K562 (cell line): ENCODE data around the gene POTEE. TPM values are rescaled to one million over a fixed set of nuclear protein-coding genes. Genes with fewer than 3 reads are reported as not detected.
"Not testable (repeated sequence)": the region's sequence is repeated elsewhere in the genome, so short reads cannot be mapped to it uniquely, and the experiment has no call there.

Experiments
- ATAC-seq: fragments of 200-7000 bp; cut with Tn5 transposase; 3 replicates; pipeline ENCODE4 v1.9.1; 2020; ENCODE audit warnings: moderate library complexity
- Bru-seq: library from RNA; stranded (reverse); fragments of 400-500 nt; gene quantifications from one replicate; lab custom pipeline; 2021; lab: Mats Ljungman, UMichigan
- BruChase-seq, 2 experiments: library from RNA; stranded (reverse); fragments of 400-500 nt; gene quantifications; one replicate each; lab custom pipeline; 2021; lab: Mats Ljungman, UMichigan
- BruUV-seq: library from RNA; stranded (reverse); fragments of 400-500 nt; replicated peaks from 2 replicates; lab custom pipeline; 2021; lab: Mats Ljungman, UMichigan
- CTCF ChIA-PET: fragments of 300-600 bp; formaldehyde crosslinking; extraction: SDS; loops from one replicate; lab custom pipeline; 2021; ENCODE audit warnings: low intra/inter-chr PET ratio; lab: Yijun Ruan, JAX
- POLR2A ChIA-PET: fragments of 300-600, 350-650 bp; sonication (Branson Sonifier 250); formaldehyde crosslinking; extraction: SDS; loops from one replicate; lab custom pipeline; 2021; ENCODE audit warnings: antibody characterized with exemption, inconsistent platforms; lab: Yijun Ruan, JAX
- DNase-seq, 4 experiments: peaks; one replicate each; pipeline versions ENCODE4 v3.0.0 to v3.0.0-alpha.2; 2011 to 2018; ENCODE audit warnings: low spot score in 3 of 4, mixed read lengths in 3 of 4; ENCODE audit errors: extremely low read depth in 1 of 4
- FAIRE-seq: peaks from 2 replicates; lab custom pipeline; 2011; peaks lifted over from hg19 to GRCh38; lab: Jason Lieb, UNC
- H2AFZ ChIP-seq: 2 replicates; pipeline ENCODE4 v1.6.0; 2011; ENCODE audit warnings: low read depth, low read length, control low read depth, inconsistent platforms
- H3K27ac ChIP-seq: fragments of 200-600 bp; 3 replicates; pipeline ENCODE4 v1.8.0; 2011; ENCODE audit warnings: low read depth, mild to moderate bottlenecking, control low read depth, inconsistent platforms, low read length, moderate library complexity, mixed read lengths; ENCODE audit errors: extremely low read depth
- H3K27me3 ChIP-seq, 2 experiments: fragments of 300-600 bp in 1 of 2; 2 replicates in 1 of 2; 3 replicates in 1 of 2; pipeline versions ENCODE4 v1.6.0 to v1.8.0; 2011; ENCODE audit warnings: inconsistent platforms in 2 of 2, low read length in 2 of 2, mild to moderate bottlenecking in 1 of 2, mixed read lengths in 1 of 2, moderate library complexity in 1 of 2; ENCODE audit not compliant: control insufficient read depth in 2 of 2, insufficient read depth in 2 of 2
- H3K36me3 ChIP-seq: fragments of 300-600 bp; 3 replicates; pipeline ENCODE4 v1.8.0; 2011; ENCODE audit warnings: mild to moderate bottlenecking, low read length, inconsistent platforms; ENCODE audit not compliant: control insufficient read depth, insufficient read depth
- H3K4me1 ChIP-seq, 2 experiments: fragments of 200-600 bp in 1 of 2; replicated peaks in 1 of 2; 2 replicates in 1 of 2; 3 replicates in 1 of 2; pipeline versions ENCODE4 v1.5.1 to v1.8.0; 2011; ENCODE audit warnings: inconsistent platforms in 2 of 2, low read length in 2 of 2, mild to moderate bottlenecking in 1 of 2, mixed read lengths in 1 of 2, moderate library complexity in 1 of 2; ENCODE audit not compliant: control insufficient read depth in 2 of 2, insufficient read depth in 2 of 2
- H3K4me2 ChIP-seq: 2 replicates; pipeline ENCODE4 v1.6.1; 2011; ENCODE audit warnings: low read length, control low read depth, inconsistent platforms, mixed read lengths; ENCODE audit not compliant: insufficient read depth
- H3K4me3 ChIP-seq: fragments of 200-600 bp; sonication (generic), shearing (Covaris generic); 2 replicates; pipeline ENCODE4 v1.5.1; 2016; ENCODE audit warnings: control low read depth, inconsistent platforms
- H3K79me2 ChIP-seq: fragments of 200-600 bp; 3 replicates; pipeline ENCODE4 v1.8.0; 2011; ENCODE audit warnings: low read length, inconsistent platforms; ENCODE audit not compliant: control insufficient read depth, insufficient read depth
- H3K9ac ChIP-seq, 2 experiments: 2 replicates each; pipeline versions ENCODE4 v1.6.0 to v1.6.1; 2011; ENCODE audit warnings: low read depth in 2 of 2, low read length in 2 of 2, control low read depth in 1 of 2, inconsistent platforms in 1 of 2, mild to moderate bottlenecking in 1 of 2, mixed read lengths in 1 of 2; ENCODE audit not compliant: insufficient read depth in 1 of 2
- H3K9me1 ChIP-seq: one replicate; pipeline ENCODE4 v1.6.0; 2011; ENCODE audit warnings: inconsistent platforms, mild to moderate bottlenecking, low read length, moderate library complexity; ENCODE audit not compliant: control insufficient read depth, insufficient read depth
- H3K9me3 ChIP-seq: replicated peaks from 2 replicates; pipeline ENCODE4 v1.5.1; 2011; ENCODE audit warnings: low read depth, low read length, inconsistent platforms; ENCODE audit not compliant: control insufficient read depth, insufficient read depth
- H4K20me1 ChIP-seq: replicated peaks from 2 replicates; pipeline ENCODE4 v1.6.1; 2011; ENCODE audit warnings: low read length, inconsistent platforms, mixed read lengths; ENCODE audit not compliant: control insufficient read depth, insufficient read depth
- ASH1L ChIP-seq: fragments of 450-650 bp; IDR thresholded peaks from 2 replicates; pipeline ENCODE4 v1.6.1; 2018; ENCODE audit warnings: borderline replicate concordance, mild to moderate bottlenecking, low read depth; ENCODE audit not compliant: partially characterized antibody
- FOS ChIP-seq: IDR thresholded peaks from 3 replicates; pipeline ENCODE4 v1.6.1; 2011; ENCODE audit not compliant: insufficient read length; ENCODE audit errors: extremely low read depth
- HNRNPLL ChIP-seq: fragments of 200-400 bp; formaldehyde crosslinking; IDR thresholded peaks from 2 replicates; pipeline ENCODE4 v1.6.1; 2017; ENCODE audit warnings: low read length, low read depth, mild to moderate bottlenecking; ENCODE audit not compliant: poor library complexity, severe bottlenecking
- NCOA1 ChIP-seq: fragments of 450-650 bp; IDR thresholded peaks from 2 replicates; pipeline ENCODE4 v1.6.1; 2016; ENCODE audit warnings: low read depth
- NFRKB ChIP-seq: fragments of 450-650 bp; IDR thresholded peaks from 2 replicates; pipeline ENCODE4 v1.6.1; 2016; ENCODE audit warnings: low read depth
- POLR2G ChIP-seq: fragments of 200-400 bp; formaldehyde crosslinking; IDR thresholded peaks from 2 replicates; pipeline ENCODE4 v1.6.1; 2017; ENCODE audit warnings: low read depth, mild to moderate bottlenecking, antibody characterized with exemption, low read length, moderate library complexity
- SMAD3 ChIP-seq: fragments of 450-650 bp; formaldehyde crosslinking; conservative IDR thresholded peaks from 2 replicates; pipeline ENCODE4 v1.4.0; 2020; ENCODE audit warnings: mild to moderate bottlenecking
- TAF1 ChIP-seq: IDR thresholded peaks from 2 replicates; pipeline ENCODE4 v1.6.1; 2011; ENCODE audit warnings: mild to moderate bottlenecking, low read length, moderate library complexity; ENCODE audit not compliant: insufficient read depth, control insufficient read depth, severe bottlenecking; ENCODE audit errors: extremely low read depth
- TAF7 ChIP-seq: fragments of 450-650 bp; IDR thresholded peaks from 2 replicates; pipeline ENCODE4 v1.6.1; 2016; ENCODE audit warnings: missing genetic modification characterization, missing compliant biosample characterization
- TBP ChIP-seq: optimal IDR thresholded peaks from 2 replicates; pipeline ENCODE3; 2011; ENCODE audit warnings: low read depth, low read length, improper control_type of control experiment
- WGBS: fragments of 100-300 bp; shearing (Covaris generic); methylation state at CpG from one replicate; pipeline ENCODE4 v1.1.6; 2016; ENCODE audit warnings: low coverage, mixed read lengths; ENCODE audit not compliant: insufficient coverage; ENCODE audit errors: missing lambda C conversion rate; 5-methylcytosine and 5-hydroxymethylcytosine counted together
- in situ Hi-C: fragments of 300-500 bp; cut with MboI; formaldehyde crosslinking; loops from 4 replicates; pipeline ENCODE4 v1.15.0; 2018; ENCODE audit warnings: inconsistent platforms, mixed read lengths
- intact Hi-C: fragments of 100-400 bp; cut with micrococcal nuclease; formaldehyde crosslinking; loops from 2 replicates; pipeline ENCODE4 v1.14.2; 2022
- long read RNA-seq, 3 experiments: library from polyadenylated mRNA in 2 of 3; library from RNA in 1 of 3; unstranded in 2 of 3; stranded (forward) in 1 of 3; transcript quantifications; one replicate each; pipeline ENCODE4 v2.0.0, GENCODE V29; 2019 to 2022
- polyA minus RNA-seq, 3 experiments: library from RNA; depleted of rRNA, polyadenylated mRNA; stranded (reverse); fragments of >200 nt; gene quantifications; 2 replicates each; pipeline ENCODE4 v1.2.3, GENCODE V29; 2011
- polyA plus RNA-seq, 8 experiments: library from polyadenylated mRNA; depleted of rRNA in 4 of 8; stranded (reverse) in 5 of 8; unstranded in 3 of 8; fragments of >200 nt; fragmentation: Nextera tagmentation in 2 of 8; fragmentation: Illumina TruSeq in 1 of 8; extraction: Ambion mirVana in 2 of 8; extraction: Trizol in 1 of 8; gene quantifications; 2 replicates each; pipeline versions ENCODE4 v1.2.1 to v1.2.3, GENCODE V29; 2011 to 2014; ENCODE audit warnings: inconsistent platforms in 1 of 8, missing spikeins in 1 of 8
- total RNA-seq, 7 experiments: library from RNA; depleted of rRNA in 6 of 7; stranded (reverse); fragments of >200 nt in 6 of 7; fragmentation: Illumina TruSeq in 2 of 7; extraction: Trizol in 2 of 7; gene quantifications; 2 replicates each; pipeline versions ENCODE4 v1.2.1 to v1.2.3, GENCODE V29; 2011 to 2021; ENCODE audit warnings: low replicate concordance in 1 of 7
- TF ChIP-seq, protein P1 (sequence below): fragments of 450-650 bp; formaldehyde crosslinking; IDR thresholded peaks from 2 replicates; pipeline ENCODE4 v1.4.0; 2022; ENCODE audit warnings: missing genetic modification characterization
- TF ChIP-seq, protein P2 (sequence below): fragments of 250-450 bp; sonication (Bioruptor Pico); IDR thresholded peaks from 2 replicates; pipeline ENCODE4 v1.9.0; 2021; ENCODE audit warnings: mild to moderate bottlenecking
- TF ChIP-seq, protein P3 (sequence below), 2 experiments: fragments of 200-800 bp in 1 of 2; sonication (Bioruptor generic) in 1 of 2; sonication (generic) in 1 of 2; formaldehyde crosslinking in 1 of 2; IDR thresholded peaks in 1 of 2; conservative IDR thresholded peaks in 1 of 2; 2 replicates each; pipeline versions ENCODE4 v1.5.0 to v1.6.1; 2016 to 2020; ENCODE audit warnings: missing compliant biosample characterization in 1 of 2, missing genetic modification characterization in 1 of 2, missing genetic modification reagents in 1 of 2

POTEE gene
- total RNA-seq (2011; cell fraction: chromatin; rRNA removed; ENCODE audit: low replicate concordance), result 291 and 681 TPM in 2 replicates
- 162 and 205 TPM in 2 replicates for total RNA-seq (2011; cell fraction: nucleolus; rRNA removed)
- 159 and 212 TPM in 2 replicates for total RNA-seq (2011; cell fraction: nucleoplasm; rRNA removed)
- total RNA-seq (2014; rRNA removed), result 21.6 and 24.1 TPM in 2 replicates
- total RNA-seq (2014; rRNA removed; fragmentation: Illumina TruSeq; extraction: Trizol), result 30.7 and 31.8 TPM in 2 replicates
- 29.6 and 29.7 TPM in 2 replicates for total RNA-seq (2015; rRNA removed; fragmentation: Illumina TruSeq; extraction: Trizol)
- total RNA-seq (2021), result 20.9 and 23.4 TPM in 2 replicates
- 3.7 and 6.8 TPM in 2 replicates for polyA plus RNA-seq (2011; rRNA removed)
- polyA plus RNA-seq (2011; cell fraction: cytosol; rRNA removed), result 0.97 and 1.3 TPM in 2 replicates
- polyA plus RNA-seq (2011; cell fraction: nucleus; rRNA removed), result 25.6 and 77.8 TPM in 2 replicates
- 6.3 and 13.8 TPM in 2 replicates for polyA plus RNA-seq (2012)
- polyA plus RNA-seq (2014; fragmentation: Illumina TruSeq; extraction: Trizol), result 11.7 and 12.2 TPM in 2 replicates
- polyA plus RNA-seq (2014; fragmentation: Nextera tagmentation; extraction: Ambion mirVana), result 1 to 10 TPM in 1 of 2 experiments, under 1 TPM in 1; 0.22 to 1.7 TPM
- polyA plus RNA-seq (2014; rRNA removed), result 12.1 and 16.9 TPM in 2 replicates
- 40.8 and 66.9 TPM in 2 replicates for polyA minus RNA-seq (2011; rRNA and poly(A)+ RNA removed)
- polyA minus RNA-seq (2011; cell fraction: cytosol; rRNA and poly(A)+ RNA removed), result 9.1 and 13.0 TPM in 2 replicates
- 108 and 155 TPM in 2 replicates for polyA minus RNA-seq (2011; cell fraction: nucleus; rRNA and poly(A)+ RNA removed)
- Bru-seq, nascent RNA, result percentile 97 among the genes with signal in this experiment
- percentile 99 among the genes with signal in this experiment for BruChase-seq, experiment 1, labeled RNA remaining after a 2-hour chase
- percentile 99 among the genes with signal in this experiment for BruChase-seq, experiment 2, labeled RNA remaining after a 6-hour chase
- long read RNA-seq, experiment 1, partial matches to known transcripts, result 1 of 4 reads
- long read RNA-seq, experiment 1, other reads (novel, unspliced or antisense), result 3 of 4 reads
- long read RNA-seq, experiment 2, result 0 reads
- long read RNA-seq, experiment 3, partial matches to known transcripts, result 3 of 7 reads
- long read RNA-seq, experiment 3, other reads (novel, unspliced or antisense), result 4 of 7 reads

DNA sequence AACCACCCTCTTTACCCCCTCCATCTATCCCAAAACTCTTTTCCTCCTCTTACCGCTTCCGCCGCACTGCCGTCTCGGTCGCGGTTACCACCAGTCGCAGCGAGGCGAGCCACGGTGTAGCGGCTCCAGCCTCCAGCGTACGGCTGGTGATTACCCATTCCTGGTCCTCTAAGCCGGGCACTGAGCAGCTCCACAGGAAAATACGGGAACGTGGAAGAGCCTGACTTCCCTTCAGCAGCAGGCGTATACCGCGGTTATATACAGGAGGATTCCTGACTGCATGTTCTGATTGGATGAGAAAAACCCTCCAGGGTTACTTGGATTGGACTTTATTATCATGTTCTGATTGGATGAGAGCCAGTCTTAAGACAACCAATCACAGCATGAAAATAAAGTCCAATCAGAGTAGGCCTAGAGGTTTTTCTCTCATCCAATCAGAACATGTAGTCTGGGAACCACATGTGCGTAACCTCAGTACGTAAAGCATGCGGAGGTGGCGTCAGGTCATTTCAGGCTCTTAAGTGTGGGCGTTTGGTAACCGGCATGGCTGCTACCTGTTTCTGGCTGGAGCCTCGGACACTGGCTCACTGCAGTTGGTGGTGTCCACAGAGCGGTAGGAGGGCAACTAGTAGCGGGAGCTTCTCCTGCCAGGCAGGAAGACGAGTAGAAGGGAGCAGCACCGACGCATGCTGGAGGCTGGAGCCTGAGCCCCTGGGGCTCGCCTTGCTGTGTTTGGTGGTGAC lies at the start of gene POTEE:
Gene POTEE (plus strand): TSS at position 507 of the 743 bp plus-strand sequence. CDS start 8,867 bp downstream, outside the sequence.
- peak within 1 kb of the TSS; percentile 75 for H3K4me3 ChIP-seq
- H3K36me3 ChIP-seq, H3K4me1 ChIP-seq, H3K27me3 ChIP-seq, in situ Hi-C loops, H3K9me1 ChIP-seq, H4K20me1 ChIP-seq, BruUV-seq, CTCF ChIA-PET, H3K9me3 ChIP-seq: not testable (repeated sequence)
- DNase-seq (peak; percentile 49 to 90 (median 53)), ATAC-seq (peak; percentile 90), FAIRE-seq (peak; percentile 95)
- POLR2A ChIA-PET, result interaction anchor here (0.6 kb wide), 2 partner anchors 868 to 1076 kb away, joined by 3 read pairs; a partner anchor contains a TSS
- intact Hi-C loops, result loop anchor here (5.0 kb wide), 1 partner anchor 867 kb away; the partner anchor contains the start of gene IMP4
- 2% methylated on average over 18 of the region's 33 CpGs for WGBS
- H3K27ac ChIP-seq, result peak within 1 kb of the TSS; percentile 96
- H3K79me2 ChIP-seq, result peaks cover 40% of the 10 kb centered on the region
- peak within 1 kb of the TSS; percentile 94 to 98 for H3K9ac ChIP-seq
- peak within 1 kb of the TSS; percentile 82 for H3K4me2 ChIP-seq
- peak within 1 kb of the TSS; percentile 72; the same call in 1 of the 2 replicates for H2AFZ ChIP-seq
- TF ChIP-seq TAF7 (tag) (peak; percentile 82), NFRKB (peak; percentile 85), HNRNPLL (peak; percentile 78), NCOA1 (peak; percentile 49; the same call in 1 of the 2 replicates), ASH1L (peak; percentile 86), SMAD3 (CRISPR knock-in tag) (0 out of 2 replicates have a peak, but pooled peaks have one; percentile 25), POLR2G (peak; percentile 77), FOS (peak; percentile 75), TBP (peak; percentile 74), TAF1 (peak; percentile 68)
- TF ChIP-seq, protein P1, sequence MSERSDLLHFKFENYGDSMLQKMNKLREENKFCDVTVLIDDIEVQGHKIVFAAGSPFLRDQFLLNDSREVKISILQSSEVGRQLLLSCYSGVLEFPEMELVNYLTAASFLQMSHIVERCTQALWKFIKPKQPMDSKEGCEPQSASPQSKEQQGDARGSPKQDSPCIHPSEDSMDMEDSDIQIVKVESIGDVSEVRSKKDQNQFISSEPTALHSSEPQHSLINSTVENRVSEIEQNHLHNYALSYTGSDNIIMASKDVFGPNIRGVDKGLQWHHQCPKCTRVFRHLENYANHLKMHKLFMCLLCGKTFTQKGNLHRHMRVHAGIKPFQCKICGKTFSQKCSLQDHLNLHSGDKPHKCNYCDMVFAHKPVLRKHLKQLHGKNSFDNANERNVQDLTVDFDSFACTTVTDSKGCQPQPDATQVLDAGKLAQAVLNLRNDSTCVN, result peak; percentile 52; the same call in 1 of the 2 replicates
- TF ChIP-seq, protein P2, sequence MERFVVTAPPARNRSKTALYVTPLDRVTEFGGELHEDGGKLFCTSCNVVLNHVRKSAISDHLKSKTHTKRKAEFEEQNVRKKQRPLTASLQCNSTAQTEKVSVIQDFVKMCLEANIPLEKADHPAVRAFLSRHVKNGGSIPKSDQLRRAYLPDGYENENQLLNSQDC (CRISPR knock-in tag), result peak; percentile 41; the same call in 1 of the 2 replicates
- TF ChIP-seq, protein P3, sequence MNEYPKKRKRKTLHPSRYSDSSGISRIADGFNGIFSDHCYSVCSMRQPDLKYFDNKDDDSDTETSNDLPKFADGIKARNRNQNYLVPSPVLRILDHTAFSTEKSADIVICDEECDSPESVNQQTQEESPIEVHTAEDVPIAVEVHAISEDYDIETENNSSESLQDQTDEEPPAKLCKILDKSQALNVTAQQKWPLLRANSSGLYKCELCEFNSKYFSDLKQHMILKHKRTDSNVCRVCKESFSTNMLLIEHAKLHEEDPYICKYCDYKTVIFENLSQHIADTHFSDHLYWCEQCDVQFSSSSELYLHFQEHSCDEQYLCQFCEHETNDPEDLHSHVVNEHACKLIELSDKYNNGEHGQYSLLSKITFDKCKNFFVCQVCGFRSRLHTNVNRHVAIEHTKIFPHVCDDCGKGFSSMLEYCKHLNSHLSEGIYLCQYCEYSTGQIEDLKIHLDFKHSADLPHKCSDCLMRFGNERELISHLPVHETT (CRISPR knock-in tag; conservative IDR thresholded peaks at IDR 0.05 in 1 of 2, IDR thresholded peaks at IDR 0.05 in 1 of 2), result peak in 1 of 2 experiments; percentile 54; a peak in 1 of 4 replicates
